Erythroblast (primary cell): Measurements from ENCODE around the gene USP15.
"Not testable (repeated sequence)": the region's sequence is repeated elsewhere in the genome, so short reads cannot be mapped to it uniquely, and the experiment has no call there.

Source experiments
- DNase-seq, 2 experiments: peaks; one replicate each; lab custom pipeline; 2025; lab: John Stamatoyannopoulos, UW
- GATA1 ChIP-seq: IDR thresholded peaks from 2 replicates; pipeline ENCODE4 v1.6.1; 2011; ENCODE audit warnings: low read depth, mild to moderate bottlenecking, control low read depth, low read length, moderate library complexity
- POLR2A ChIP-seq: IDR thresholded peaks from 2 replicates; pipeline ENCODE4 v1.6.1; 2011; ENCODE audit warnings: mild to moderate bottlenecking, low read length

The USP15 gene

GRCh38 chr12:62435303-62436163, 175.3 kb downstream of the USP15 start:
- peak; percentile 47 to 50 for DNase-seq
- no peak for TF ChIP-seq POLR2A
- TF ChIP-seq GATA1: no peak

GRCh38 chr12:62436164-62436503, 175.9 kb downstream of the USP15 start:
- TF ChIP-seq POLR2A (no peak), GATA1 (no peak)
- DNase-seq: no peak

GRCh38 chr12:62438098-62438692, 178.0 kb downstream of the USP15 start:
- DNase-seq: peak; percentile 57 to 80
- no peak for TF ChIP-seq GATA1
- no peak for TF ChIP-seq POLR2A

- DNase-seq: no peak
- no peak for TF ChIP-seq GATA1
- TF ChIP-seq POLR2A: no peak
Measured at GRCh38 chr12:62446754-62447452, 186.7 kb downstream of the USP15 start.

GRCh38 chr12:62448436-62448835, 188.2 kb downstream of the USP15 start:
- DNase-seq: no peak
- no peak for TF ChIP-seq POLR2A
- TF ChIP-seq GATA1: no peak

- not testable (repeated sequence) for DNase-seq
Measured at GRCh38 chr12:62455429-62455828, 195.2 kb downstream of the USP15 start.

GRCh38 chr12:62458626-62459025, 198.4 kb downstream of the USP15 start:
- no peak for TF ChIP-seq POLR2A
- no peak for TF ChIP-seq GATA1
- DNase-seq: no peak

- TF ChIP-seq POLR2A: no peak
- no peak for TF ChIP-seq GATA1
- DNase-seq: no peak
Measured at GRCh38 chr12:62459976-62460375, 199.8 kb downstream of the USP15 start.

GRCh38 chr12:62461171-62461837, 201.1 kb downstream of the USP15 start:
- DNase-seq: not testable (repeated sequence)

- DNase-seq: peak; percentile 19 to 25
Measured at GRCh38 chr12:62463252-62463651, 203.0 kb downstream of the USP15 start.
